Omental fat pad (tissue), 4 donors: ENCODE measurements around the gene CNNM2. TPM values are rescaled to one million over a fixed set of nuclear protein-coding genes. Genes with fewer than 3 reads are reported as not detected.

Source experiments
- ATAC-seq: fragments of 150-250 bp; one replicate; pipeline ENCODE4 v1.9.1; 2016; ENCODE audit warnings: mild to moderate bottlenecking, moderate library complexity; ENCODE audit not compliant: low FRiP score
- DNase-seq: peaks from one replicate; pipeline ENCODE4 v3.0.0-alpha.2; 2019; ENCODE audit warnings: low spot score
- total RNA-seq, 4 donors: library from RNA; depleted of rRNA; stranded (reverse); fragments of >200 nt; gene quantifications; one replicate each; pipeline ENCODE4 v1.1.0, GENCODE V29; 2016
- TF ChIP-seq, protein P1 (sequence below), 3 donors: fragments of 450-650 bp; IDR thresholded peaks; one replicate each; pipeline ENCODE4 v1.5.1; 2016 to 2017; ENCODE audit warnings: antibody characterized with exemption in 3 of 3, mild to moderate bottlenecking in 3 of 3, moderate library complexity in 2 of 3

CNNM2 gene
- total RNA-seq, 4 donors from 2014 or later: 2.3 to 9.8 (median 3.2) TPM

DNA sequence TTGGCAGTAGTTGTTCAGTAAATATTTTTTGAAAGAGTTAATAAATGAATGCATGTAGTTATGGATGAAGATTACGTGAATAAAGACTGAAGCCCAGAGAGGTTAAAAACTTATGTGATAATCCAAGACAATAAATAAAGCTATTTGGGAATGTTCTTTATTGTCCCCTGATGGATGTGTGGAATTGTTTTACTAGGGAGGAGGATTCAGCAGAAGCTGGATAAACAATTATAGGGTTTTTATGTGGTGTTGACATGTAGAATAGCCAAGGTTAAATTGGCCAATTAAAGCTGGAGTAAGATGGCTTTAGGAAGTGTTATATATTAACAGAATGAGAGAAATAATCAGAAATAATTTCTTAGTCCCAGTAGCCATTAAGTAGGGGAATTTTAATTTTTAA is 66.0 kb downstream of the CNNM2 start:
- DNase-seq (no peak), ATAC-seq (no peak)
- TF ChIP-seq, protein P1, sequence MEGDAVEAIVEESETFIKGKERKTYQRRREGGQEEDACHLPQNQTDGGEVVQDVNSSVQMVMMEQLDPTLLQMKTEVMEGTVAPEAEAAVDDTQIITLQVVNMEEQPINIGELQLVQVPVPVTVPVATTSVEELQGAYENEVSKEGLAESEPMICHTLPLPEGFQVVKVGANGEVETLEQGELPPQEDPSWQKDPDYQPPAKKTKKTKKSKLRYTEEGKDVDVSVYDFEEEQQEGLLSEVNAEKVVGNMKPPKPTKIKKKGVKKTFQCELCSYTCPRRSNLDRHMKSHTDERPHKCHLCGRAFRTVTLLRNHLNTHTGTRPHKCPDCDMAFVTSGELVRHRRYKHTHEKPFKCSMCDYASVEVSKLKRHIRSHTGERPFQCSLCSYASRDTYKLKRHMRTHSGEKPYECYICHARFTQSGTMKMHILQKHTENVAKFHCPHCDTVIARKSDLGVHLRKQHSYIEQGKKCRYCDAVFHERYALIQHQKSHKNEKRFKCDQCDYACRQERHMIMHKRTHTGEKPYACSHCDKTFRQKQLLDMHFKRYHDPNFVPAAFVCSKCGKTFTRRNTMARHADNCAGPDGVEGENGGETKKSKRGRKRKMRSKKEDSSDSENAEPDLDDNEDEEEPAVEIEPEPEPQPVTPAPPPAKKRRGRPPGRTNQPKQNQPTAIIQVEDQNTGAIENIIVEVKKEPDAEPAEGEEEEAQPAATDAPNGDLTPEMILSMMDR (IDR thresholded peaks at IDR 0.05): no peak

DNA sequence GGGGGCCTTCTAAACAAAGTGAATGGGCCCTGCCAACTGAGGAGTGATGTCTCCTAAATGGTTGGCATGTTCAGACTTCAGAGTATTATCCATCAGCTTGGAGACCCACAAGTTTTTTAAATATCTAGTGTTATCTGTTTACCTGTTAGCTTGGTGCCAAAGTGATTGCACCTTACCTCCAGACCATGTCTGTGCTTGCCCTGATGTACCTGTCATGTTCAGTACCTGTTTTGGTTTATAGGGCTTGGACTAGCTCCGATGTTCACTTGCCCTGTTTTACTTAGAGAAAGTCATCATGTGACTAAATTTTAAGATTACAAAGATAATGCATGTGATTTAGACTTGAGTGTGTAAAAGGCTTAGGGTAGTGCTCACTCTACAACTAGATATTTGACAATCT is 67.7 kb downstream of the CNNM2 start:
- DNase-seq (no peak), ATAC-seq (no peak)
- TF ChIP-seq, protein P1 (IDR thresholded peaks at IDR 0.05): no peak

DNA sequence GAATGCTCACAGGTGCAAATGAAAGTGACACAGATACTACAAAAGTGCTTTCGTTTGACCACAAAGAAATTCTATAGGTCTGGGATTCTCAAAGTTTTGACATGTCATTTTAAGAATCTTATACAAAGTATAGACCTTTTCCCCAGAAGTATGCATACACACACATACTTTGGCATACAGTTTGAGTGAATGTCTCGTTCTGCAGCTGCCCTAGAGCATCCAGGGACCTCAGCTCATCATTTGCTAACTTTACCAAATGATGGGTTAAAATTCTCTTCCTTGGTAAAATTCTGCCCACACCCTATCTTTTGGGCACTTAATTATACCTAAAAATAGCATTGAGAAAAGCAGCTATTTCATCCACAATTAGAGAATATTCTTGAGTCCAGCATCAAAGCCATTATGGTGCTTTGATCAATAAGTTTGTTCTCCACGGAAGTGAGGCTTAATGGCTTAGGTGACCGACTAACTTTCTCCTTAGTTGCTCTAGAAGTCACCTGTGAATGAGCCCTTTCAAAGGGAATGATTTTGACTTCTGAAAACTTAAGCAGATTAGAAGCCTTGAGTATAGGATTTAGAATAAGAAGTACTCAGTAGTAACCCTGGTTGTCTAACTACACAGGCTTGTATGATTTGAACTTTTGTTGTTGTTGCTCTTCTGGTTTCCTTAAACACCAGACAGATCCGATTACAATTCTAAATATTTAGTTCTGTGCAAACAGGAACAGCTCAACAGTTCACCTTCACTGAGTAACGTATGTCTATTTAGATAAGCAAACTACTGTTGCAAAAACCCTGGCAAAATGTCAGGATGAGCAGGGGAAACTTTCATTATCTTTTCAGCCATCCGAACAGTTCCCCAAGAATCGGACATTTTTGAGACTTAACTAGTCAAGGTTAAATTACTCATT is 70.6 kb downstream of the CNNM2 start:
- TF ChIP-seq, protein P1 (IDR thresholded peaks at IDR 0.05): no peak
- ATAC-seq (no peak), DNase-seq (no peak)

DNA sequence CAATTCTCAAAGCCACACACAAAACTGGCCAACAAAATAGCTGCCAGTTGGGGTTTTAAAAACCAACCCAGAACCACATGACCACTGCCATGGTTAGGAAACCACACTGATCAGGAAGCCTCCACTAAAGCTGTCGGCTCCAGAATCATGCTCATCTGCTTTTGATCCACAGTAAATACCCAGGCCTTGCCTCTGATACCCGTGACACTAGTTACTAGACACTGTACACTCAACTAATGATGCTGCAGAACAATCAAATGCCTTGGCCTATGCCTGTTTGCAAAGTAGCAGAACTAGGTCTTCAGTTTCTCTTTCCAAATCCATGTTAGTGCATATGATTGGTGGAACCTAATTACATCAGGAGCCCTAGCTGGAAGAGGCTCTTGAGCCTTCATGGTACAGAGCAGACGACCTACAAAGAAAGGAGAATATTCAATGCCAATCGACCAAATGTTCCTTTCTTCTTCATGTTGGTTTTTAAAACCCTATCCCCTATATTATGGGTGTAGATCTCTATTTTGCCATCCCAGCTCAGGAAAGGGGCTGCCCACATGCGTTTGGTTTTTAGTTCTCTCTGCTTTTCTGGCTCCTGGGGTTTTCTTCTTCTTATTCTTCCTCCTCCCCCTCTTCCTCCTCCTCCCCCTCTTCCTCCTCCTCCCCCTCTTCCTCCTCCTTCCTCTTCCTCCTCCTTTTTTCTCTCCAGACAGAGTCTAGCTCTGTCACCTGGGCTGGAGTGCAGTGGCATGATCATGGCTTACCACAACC is 76.6 kb downstream of the CNNM2 start:
- no peak for DNase-seq
- TF ChIP-seq, protein P1 (IDR thresholded peaks at IDR 0.05): no peak

DNA sequence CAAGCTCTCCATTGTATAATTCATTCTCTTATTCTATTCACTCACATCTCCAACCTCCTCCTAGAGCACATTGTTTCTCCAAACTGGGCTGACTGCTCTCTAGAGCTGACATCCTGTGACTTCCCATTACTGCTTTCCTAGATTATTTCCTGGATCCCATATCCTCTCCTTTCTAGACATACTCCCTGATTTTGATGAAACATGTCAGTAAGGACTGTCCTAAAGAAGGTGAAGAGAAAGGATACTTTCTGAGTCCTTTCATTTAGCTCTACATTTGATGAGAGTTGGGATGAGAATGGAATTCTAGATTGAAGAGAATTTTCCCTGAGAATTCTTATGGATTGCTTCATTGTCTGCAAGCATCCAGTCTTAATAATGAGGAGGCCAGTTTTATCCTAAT is 78.8 kb downstream of the CNNM2 start:
- no peak for DNase-seq
- TF ChIP-seq, protein P1 (IDR thresholded peaks at IDR 0.05): no peak
- ATAC-seq: no peak

More for the DNA sequence above, 76.6 kb downstream of the CNNM2 start:
- ATAC-seq: no peak

DNA sequence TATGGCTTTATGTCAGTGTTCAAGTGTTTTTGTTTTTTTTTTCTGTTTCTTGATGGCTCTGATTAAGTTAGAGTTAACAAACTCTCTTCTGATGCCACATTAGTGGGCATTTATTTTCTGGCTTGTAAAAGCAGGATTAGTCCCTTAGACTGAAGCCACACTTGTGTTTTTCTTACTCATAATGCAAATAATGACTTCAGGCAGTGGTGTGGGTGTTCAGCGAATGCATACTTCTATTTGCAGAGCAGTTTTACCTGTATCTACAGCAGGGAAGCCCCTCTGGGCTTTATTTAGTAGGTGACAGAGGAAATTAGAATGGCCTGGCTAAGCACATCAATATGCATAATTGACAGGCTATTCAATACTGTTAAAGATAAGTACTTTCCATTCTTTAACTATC is 79.9 kb downstream of the CNNM2 start:
- TF ChIP-seq, protein P1 (IDR thresholded peaks at IDR 0.05): no peak
- ATAC-seq (no peak), DNase-seq (no peak)
